GM10266 (cell line): ENCODE measurements around the gene RNF220.
A peak's percentile ranks its signal among the peaks of the same experiment; 100 is the strongest.

Source experiments
- DNase-seq: peaks from one replicate; pipeline ENCODE4 v3.0.0; 2012; ENCODE audit errors: extremely low spot score
- CTCF ChIP-seq: IDR thresholded peaks from 2 replicates; pipeline ENCODE4 v1.5.1; 2012; ENCODE audit warnings: mild to moderate bottlenecking, low read depth; ENCODE audit not compliant: control insufficient read depth, insufficient read depth; ENCODE audit errors: missing control alignments

The RNF220 gene

GRCh38 chr1:44652445-44653106 lies 247.5 kb downstream of the RNF220 start:
- peak; percentile 99 for TF ChIP-seq CTCF
- DNase-seq, result peak; percentile 86

- TF ChIP-seq CTCF, result no peak
- no peak for DNase-seq
Observed at GRCh38 chr1:44653107-44653964, 248.3 kb downstream of the RNF220 start.

- no peak for TF ChIP-seq CTCF
- DNase-seq, result no peak
Observed at GRCh38 chr1:44654621-44655187, 249.6 kb downstream of the RNF220 start.

- no peak for DNase-seq
Observed at GRCh38 chr1:44655609-44656008, 250.6 kb downstream of the RNF220 start.

GRCh38 chr1:44659566-44659965 lies 254.5 kb downstream of the RNF220 start:
- TF ChIP-seq CTCF, result no peak
- no peak for DNase-seq

More at GRCh38 chr1:44655609-44656008, 250.6 kb downstream of the RNF220 start:
- TF ChIP-seq CTCF, result peak; percentile 81

- TF ChIP-seq CTCF, result no peak
- DNase-seq, result no peak
Observed at GRCh38 chr1:44660176-44660575, 255.1 kb downstream of the RNF220 start.
